HEK293 (cell line): ENCODE results near the gene MDP1.

Experiments
- BCL11A ChIP-seq: fragments of 450-650 bp; formaldehyde crosslinking; IDR thresholded peaks from 2 replicates; pipeline ENCODE4 v1.5.1; 2016; ENCODE audit warnings: low read depth, missing biosample characterization, missing genetic modification characterization
- BCL6B ChIP-seq: fragments of 450-650 bp; formaldehyde crosslinking; IDR thresholded peaks from 2 replicates; pipeline ENCODE4 v1.5.1; 2017; ENCODE audit warnings: missing biosample characterization, missing genetic modification characterization
- CTCF ChIP-seq: fragments of 450-650 bp; formaldehyde crosslinking; IDR thresholded peaks from 2 replicates; pipeline ENCODE4 v1.5.1; 2016; ENCODE audit warnings: missing biosample characterization, missing genetic modification characterization
- EGR2 ChIP-seq: fragments of 450-650 bp; formaldehyde crosslinking; IDR thresholded peaks from 2 replicates; pipeline ENCODE4 v1.5.1; 2016; ENCODE audit warnings: low read depth, missing biosample characterization, missing genetic modification characterization
- GLIS1 ChIP-seq: fragments of 450-650 bp; formaldehyde crosslinking; IDR thresholded peaks from 2 replicates; pipeline ENCODE4 v1.5.1; 2016; ENCODE audit warnings: missing biosample characterization, missing genetic modification characterization
- HIC1 ChIP-seq: fragments of 450-650 bp; formaldehyde crosslinking; IDR thresholded peaks from 2 replicates; pipeline ENCODE4 v1.5.1; 2016; ENCODE audit warnings: missing biosample characterization, missing genetic modification characterization
- KLF10 ChIP-seq: fragments of 450-650 bp; IDR thresholded peaks from 2 replicates; pipeline ENCODE4 v1.5.1; 2018; ENCODE audit warnings: missing biosample characterization, mild to moderate bottlenecking, missing genetic modification characterization
- KLF17 ChIP-seq: fragments of 450-650 bp; formaldehyde crosslinking; IDR thresholded peaks from 2 replicates; pipeline ENCODE4 v1.5.1; 2016; ENCODE audit warnings: missing biosample characterization, missing genetic modification characterization
- MEIS1 ChIP-seq: sonication (generic); formaldehyde crosslinking; IDR thresholded peaks from 2 replicates; pipeline ENCODE4 v1.8.1; 2022; ENCODE audit warnings: missing genetic modification reagents, mild to moderate bottlenecking, borderline replicate concordance
- PBX3 ChIP-seq: sonication (generic); formaldehyde crosslinking; IDR thresholded peaks from 2 replicates; pipeline ENCODE4 v1.8.1; 2022; ENCODE audit warnings: mild to moderate bottlenecking, moderate library complexity, missing genetic modification reagents
- SCRT2 ChIP-seq: fragments of 450-650 bp; formaldehyde crosslinking; IDR thresholded peaks from 2 replicates; pipeline ENCODE4 v1.5.1; 2016; ENCODE audit warnings: missing biosample characterization, missing genetic modification characterization
- YY1 ChIP-seq: fragments of 450-650 bp; formaldehyde crosslinking; IDR thresholded peaks from 2 replicates; pipeline ENCODE4 v1.5.1; 2018; ENCODE audit warnings: missing biosample characterization, missing genetic modification characterization
- YY2 ChIP-seq: fragments of 450-650 bp; formaldehyde crosslinking; IDR thresholded peaks from 2 replicates; pipeline ENCODE4 v1.5.1; 2016; ENCODE audit warnings: missing biosample characterization, missing genetic modification characterization
- ZBTB1 ChIP-seq: fragments of 450-650 bp; formaldehyde crosslinking; IDR thresholded peaks from 2 replicates; pipeline ENCODE4 v1.5.1; 2016; ENCODE audit warnings: missing biosample characterization, missing genetic modification characterization
- ZBTB7A ChIP-seq: fragments of 450-650 bp; formaldehyde crosslinking; IDR thresholded peaks from 2 replicates; pipeline ENCODE4 v1.5.1; 2016; ENCODE audit warnings: low read depth, missing biosample characterization, missing genetic modification characterization
- ZNF10 ChIP-seq: fragments of 450-650 bp; formaldehyde crosslinking; IDR thresholded peaks from 2 replicates; pipeline ENCODE4 v1.5.1; 2017; ENCODE audit warnings: missing biosample characterization, missing genetic modification characterization
- ZNF133 ChIP-seq: fragments of 450-650 bp; formaldehyde crosslinking; IDR thresholded peaks from 2 replicates; pipeline ENCODE4 v1.5.1; 2016; ENCODE audit warnings: missing biosample characterization, missing genetic modification characterization
- ZNF157 ChIP-seq: fragments of 450-650 bp; formaldehyde crosslinking; IDR thresholded peaks from 2 replicates; pipeline ENCODE4 v1.5.1; 2016; ENCODE audit warnings: missing biosample characterization, missing genetic modification characterization
- ZNF174 ChIP-seq: fragments of 450-650 bp; formaldehyde crosslinking; IDR thresholded peaks from 2 replicates; pipeline ENCODE4 v1.5.0; 2017; ENCODE audit warnings: missing biosample characterization, mild to moderate bottlenecking, missing genetic modification characterization
- ZNF223 ChIP-seq: fragments of 450-650 bp; formaldehyde crosslinking; IDR thresholded peaks from 2 replicates; pipeline ENCODE4 v1.5.1; 2016; ENCODE audit warnings: missing biosample characterization, missing genetic modification characterization
- ZNF335 ChIP-seq: fragments of 450-650 bp; formaldehyde crosslinking; conservative IDR thresholded peaks from 2 replicates; pipeline ENCODE4 v1.5.1; 2016; ENCODE audit warnings: missing biosample characterization, missing genetic modification characterization
- ZNF354C ChIP-seq: fragments of 450-650 bp; formaldehyde crosslinking; IDR thresholded peaks from 2 replicates; pipeline ENCODE4 v1.5.1; 2016; ENCODE audit warnings: missing biosample characterization, missing genetic modification characterization, low read depth, borderline replicate concordance
- ZNF362 ChIP-seq: fragments of 450-650 bp; formaldehyde crosslinking; IDR thresholded peaks from 2 replicates; pipeline ENCODE4 v1.5.1; 2016; ENCODE audit warnings: missing biosample characterization, missing genetic modification characterization
- ZNF366 ChIP-seq: fragments of 450-650 bp; formaldehyde crosslinking; conservative IDR thresholded peaks from 2 replicates; pipeline ENCODE4 v1.5.1; 2016; ENCODE audit warnings: missing biosample characterization, missing genetic modification characterization
- ZNF416 ChIP-seq: fragments of 450-650 bp; formaldehyde crosslinking; IDR thresholded peaks from 2 replicates; pipeline ENCODE4 v1.5.1; 2016; ENCODE audit warnings: missing biosample characterization, missing genetic modification characterization
- ZNF501 ChIP-seq: fragments of 450-650 bp; formaldehyde crosslinking; IDR thresholded peaks from 2 replicates; pipeline ENCODE4 v1.5.1; 2016; ENCODE audit warnings: missing biosample characterization, missing genetic modification characterization
- ZNF510 ChIP-seq: fragments of 450-650 bp; formaldehyde crosslinking; IDR thresholded peaks from 2 replicates; pipeline ENCODE4 v1.5.1; 2018; ENCODE audit warnings: mild to moderate bottlenecking, missing genetic modification characterization, missing biosample characterization; ENCODE audit not compliant: insufficient replicate concordance
- ZNF521 ChIP-seq: fragments of 450-650 bp; formaldehyde crosslinking; IDR thresholded peaks from 2 replicates; pipeline ENCODE4 v1.5.1; 2017; ENCODE audit warnings: missing biosample characterization, mild to moderate bottlenecking, missing genetic modification characterization
- ZNF560 ChIP-seq: fragments of 450-650 bp; formaldehyde crosslinking; IDR thresholded peaks from 2 replicates; pipeline ENCODE4 v1.5.1; 2017; ENCODE audit warnings: missing biosample characterization, missing genetic modification characterization, borderline replicate concordance
- ZNF585B ChIP-seq: fragments of 450-650 bp; formaldehyde crosslinking; IDR thresholded peaks from 2 replicates; pipeline ENCODE4 v1.5.1; 2016; ENCODE audit warnings: missing biosample characterization, missing genetic modification characterization
- ZNF610 ChIP-seq: fragments of 450-650 bp; formaldehyde crosslinking; IDR thresholded peaks from 2 replicates; pipeline ENCODE4 v1.5.1; 2016; ENCODE audit warnings: missing biosample characterization, missing genetic modification characterization, borderline replicate concordance
- ZNF623 ChIP-seq: fragments of 450-650 bp; formaldehyde crosslinking; IDR thresholded peaks from 2 replicates; pipeline ENCODE4 v1.5.1; 2016; ENCODE audit warnings: missing biosample characterization, missing genetic modification characterization
- ZNF658 ChIP-seq: fragments of 450-650 bp; formaldehyde crosslinking; IDR thresholded peaks from 2 replicates; pipeline ENCODE4; 2016; ENCODE audit warnings: missing biosample characterization, missing genetic modification characterization
- ZNF791 ChIP-seq: fragments of 450-650 bp; formaldehyde crosslinking; IDR thresholded peaks from 2 replicates; pipeline ENCODE4 v1.5.1; 2016; ENCODE audit warnings: missing biosample characterization, missing genetic modification characterization

Gene MDP1

DNA sequence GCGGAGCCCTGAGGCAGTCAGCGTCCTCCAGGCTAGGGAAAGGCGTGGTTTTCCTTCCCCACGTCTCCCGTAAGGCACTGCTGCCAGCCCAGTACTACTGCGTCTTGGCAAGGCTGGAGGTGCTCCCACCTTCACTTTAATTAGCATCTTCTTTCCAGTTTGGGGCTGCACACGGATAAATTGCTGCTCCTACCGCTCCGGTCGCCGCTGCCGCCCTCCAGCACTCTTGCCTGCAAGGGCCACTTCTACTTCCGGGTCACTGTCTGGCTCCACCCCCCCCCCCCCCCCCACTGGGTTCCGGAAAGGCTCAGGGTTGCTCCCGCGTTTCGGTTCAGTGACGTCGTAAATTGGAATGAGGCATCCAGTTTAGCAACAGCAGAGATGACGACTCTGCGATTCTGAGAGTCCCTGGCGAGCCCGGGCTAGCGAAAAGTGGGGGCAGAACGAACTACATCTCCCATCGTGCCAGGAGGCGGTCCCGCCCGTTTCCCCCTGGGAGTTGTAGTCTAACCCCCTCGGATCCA lies 16.3 kb upstream of the MDP1 start, which contains the start of gene NEDD8 (continued):
- no peak for TF ChIP-seq ZBTB1
- 0 out of 2 replicates have a peak, but pooled peaks have one; percentile 9 for TF ChIP-seq KLF10 (tag by site-specific recombination)
- TF ChIP-seq SCRT2: no peak
- no peak for TF ChIP-seq PBX3 (CRISPR knock-in tag)
- TF ChIP-seq ZBTB7A (tag by site-specific recombination): no peak
- no peak for TF ChIP-seq MEIS1
- TF ChIP-seq ZNF174: no peak
- no peak for TF ChIP-seq ZNF610 (tag by site-specific recombination)
- TF ChIP-seq ZNF416: no peak
- no peak for TF ChIP-seq ZNF157 (tag by site-specific recombination)
- TF ChIP-seq KLF17 (tag by site-specific recombination): no peak
- TF ChIP-seq YY1 (tag by site-specific recombination): no peak
- TF ChIP-seq ZNF133 (tag by site-specific recombination): no peak
- no peak for TF ChIP-seq BCL11A (tag by site-specific recombination)
- TF ChIP-seq ZNF366 (tag by site-specific recombination): no peak; the same call in 1 of the 2 replicates
- no peak for TF ChIP-seq CTCF (tag by site-specific recombination)
- no peak for TF ChIP-seq ZNF501 (tag by site-specific recombination)
- no peak; the same call in 1 of the 2 replicates for TF ChIP-seq ZNF335
- peak; percentile 64; the same call in 1 of the 2 replicates for TF ChIP-seq GLIS1 (tag by site-specific recombination)
- TF ChIP-seq ZNF354C (tag by site-specific recombination): no peak
- TF ChIP-seq ZNF510 (tag by site-specific recombination): no peak
- TF ChIP-seq ZNF791 (tag by site-specific recombination): no peak
- no peak for TF ChIP-seq ZNF223 (tag by site-specific recombination)
- TF ChIP-seq ZNF362 (tag by site-specific recombination): no peak
- TF ChIP-seq ZNF585B (tag by site-specific recombination): no peak
- TF ChIP-seq ZNF658 (tag by site-specific recombination): no peak
- TF ChIP-seq HIC1 (tag by site-specific recombination): no peak
- TF ChIP-seq ZNF521 (tag by site-specific recombination): no peak
- no peak for TF ChIP-seq ZNF10 (tag by site-specific recombination)
- no peak for TF ChIP-seq ZNF560
- no peak for TF ChIP-seq EGR2 (tag by site-specific recombination)
- no peak for TF ChIP-seq ZNF623 (tag by site-specific recombination)
- TF ChIP-seq YY2 (tag by site-specific recombination): no peak
- TF ChIP-seq BCL6B (tag by site-specific recombination): no peak
